Muscle layer of colon (tissue), 2 donors: ENCODE results near the gene THBD.
A peak's percentile ranks its signal among the peaks of the same experiment; 100 is the strongest.

Experiments used
- H3K27ac ChIP-seq: one replicate; pipeline ENCODE4 v1.7.0; 2013; ENCODE audit warnings: low read depth, mild to moderate bottlenecking, low read length, moderate library complexity
- H3K27me3 ChIP-seq, 2 donors: one replicate each; pipeline ENCODE4 v1.7.0; 2013; ENCODE audit warnings: low read length in 2 of 2, mild to moderate bottlenecking in 2 of 2; ENCODE audit not compliant: insufficient read depth in 2 of 2, control insufficient read depth in 1 of 2
- H3K36me3 ChIP-seq: one replicate; pipeline ENCODE4 v1.7.0; 2013; ENCODE audit warnings: mild to moderate bottlenecking, low read length; ENCODE audit not compliant: insufficient read depth
- H3K4me1 ChIP-seq: one replicate; pipeline ENCODE4 v1.7.0; 2013; ENCODE audit warnings: mild to moderate bottlenecking, low read length; ENCODE audit not compliant: insufficient read depth
- H3K4me3 ChIP-seq, 2 donors: one replicate each; pipeline ENCODE4 v1.7.0; 2013; ENCODE audit warnings: low read length in 2 of 2, low read depth in 1 of 2, mild to moderate bottlenecking in 1 of 2, moderate library complexity in 1 of 2
- H3K9ac ChIP-seq: one replicate; pipeline ENCODE4 v1.7.0; 2013; ENCODE audit warnings: low read length
- H3K9me3 ChIP-seq: one replicate; pipeline ENCODE4 v1.7.0; 2013; ENCODE audit warnings: mild to moderate bottlenecking, low read length
- donor health status: abdominal sarcoma.
- donor health status: Adenocarcinoma of cecum.

The THBD gene

DNA sequence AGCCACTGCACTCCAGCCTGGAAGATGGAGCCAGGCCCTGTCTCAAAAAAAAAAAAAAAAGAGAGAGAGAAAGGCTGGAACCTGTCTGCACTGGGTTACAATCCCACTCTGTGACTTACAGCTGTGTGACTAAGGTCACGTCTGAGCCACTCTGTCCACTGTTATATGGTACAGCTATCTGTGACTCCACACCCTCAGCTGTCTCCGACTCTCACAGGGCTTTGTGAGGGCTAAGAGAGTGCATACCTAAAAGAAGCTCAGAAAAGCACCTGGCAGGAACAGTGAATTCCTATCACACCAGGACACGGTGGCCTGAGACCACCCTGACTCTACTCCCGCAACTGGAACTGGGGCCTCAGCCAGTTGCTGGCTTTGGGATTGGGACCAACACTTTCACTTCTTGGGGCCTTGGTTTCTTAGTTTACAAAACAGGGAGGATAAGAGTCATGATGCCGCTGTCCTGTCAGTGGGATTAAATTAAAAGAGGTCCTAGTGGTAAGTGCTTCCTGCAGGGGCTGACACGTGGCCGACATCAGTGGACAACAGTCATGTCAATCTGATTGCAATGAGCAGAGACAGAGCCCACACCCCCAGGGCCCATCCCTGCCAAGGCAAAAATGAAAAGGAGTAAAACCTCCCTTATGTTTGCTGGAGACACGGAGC, 42.4 kb upstream of the THBD start:
- H3K27me3 ChIP-seq = no peaks in the 10 kb centered on the region
- H3K27ac ChIP-seq = no peak overlapping the region
- no peak overlapping the region for H3K4me3 ChIP-seq
- no peak overlapping the region for H3K9ac ChIP-seq
- H3K9me3 ChIP-seq = no peaks in the 10 kb centered on the region
- H3K4me1 ChIP-seq = peaks cover under 1% of the 10 kb centered on the region
- H3K36me3 ChIP-seq = no peaks in the 10 kb centered on the region

DNA sequence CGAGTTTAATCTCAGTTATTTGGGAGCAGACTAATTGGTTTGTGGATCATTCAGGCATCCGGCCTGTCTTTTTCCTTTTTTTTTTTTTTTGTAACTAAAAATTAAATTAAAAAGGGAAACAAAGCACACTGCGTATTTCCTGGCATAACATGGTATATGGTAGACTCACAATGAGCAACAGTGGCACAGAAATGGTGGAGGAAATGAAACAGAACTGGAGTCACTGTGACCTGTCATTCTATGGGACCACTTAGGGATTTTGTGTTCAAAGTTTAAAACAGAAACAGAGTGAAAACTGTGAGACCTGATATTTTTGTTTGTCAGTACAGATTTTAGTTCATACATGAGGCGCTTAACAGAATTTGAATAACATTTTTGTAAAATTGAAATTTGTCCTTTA, 41.4 kb upstream of the THBD start:
- no peaks in the 10 kb centered on the region for H3K27me3 ChIP-seq
- H3K36me3 ChIP-seq = no peaks in the 10 kb centered on the region
- peaks cover 7% of the 10 kb centered on the region for H3K4me1 ChIP-seq
- no peaks in the 10 kb centered on the region for H3K9me3 ChIP-seq
- H3K4me3 ChIP-seq = no peak overlapping the region
- no peak overlapping the region for H3K27ac ChIP-seq
- H3K9ac ChIP-seq = no peak overlapping the region

DNA sequence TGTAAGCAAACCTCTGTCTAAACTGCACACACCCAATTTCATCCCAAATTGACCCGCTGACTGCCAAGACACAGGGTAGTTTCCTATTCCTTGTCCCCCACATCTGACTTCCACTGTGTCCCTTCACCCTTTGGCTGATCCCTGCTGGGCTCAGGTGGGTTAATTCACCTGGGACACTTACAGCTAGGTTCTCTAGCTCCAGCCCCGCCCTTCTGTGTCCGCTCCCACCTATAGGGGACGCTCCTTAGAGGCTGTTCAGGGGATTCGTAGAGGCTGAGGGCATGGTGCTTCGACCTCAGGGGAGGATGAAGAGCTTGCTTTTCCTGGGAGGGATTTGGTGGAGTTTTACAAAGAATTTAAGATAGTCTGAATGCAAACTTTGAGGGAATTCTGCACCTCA, 40.7 kb upstream of the THBD start:
- H3K9ac ChIP-seq = no peak overlapping the region
- H3K27me3 ChIP-seq = no peaks in the 10 kb centered on the region
- H3K4me1 ChIP-seq = peaks cover 7% of the 10 kb centered on the region
- no peak overlapping the region for H3K4me3 ChIP-seq
- no peak overlapping the region for H3K27ac ChIP-seq
- H3K9me3 ChIP-seq = no peaks in the 10 kb centered on the region
- no peaks in the 10 kb centered on the region for H3K36me3 ChIP-seq

DNA sequence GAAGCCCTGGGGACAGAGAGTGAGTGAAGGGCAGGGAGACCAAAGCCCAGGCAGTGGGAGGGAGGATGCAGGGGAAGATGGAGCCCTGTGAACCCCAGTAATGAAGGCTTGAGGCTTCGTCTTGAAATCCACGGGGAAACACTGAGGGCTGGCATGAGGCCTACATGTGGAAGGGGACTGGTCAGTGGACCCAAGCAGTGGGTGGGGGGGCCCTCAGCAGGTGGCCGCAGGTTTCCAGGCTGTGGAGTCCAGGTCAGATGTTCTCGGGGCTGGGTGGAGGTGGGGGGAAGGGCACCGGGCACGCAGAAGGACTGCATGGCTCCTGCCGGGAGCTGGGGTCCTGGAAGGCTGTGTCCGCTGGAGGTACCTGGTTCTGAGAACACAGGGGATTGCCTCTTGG, 39.4 kb upstream of the THBD start:
- H3K4me1 ChIP-seq = peaks cover 7% of the 10 kb centered on the region

DNA sequence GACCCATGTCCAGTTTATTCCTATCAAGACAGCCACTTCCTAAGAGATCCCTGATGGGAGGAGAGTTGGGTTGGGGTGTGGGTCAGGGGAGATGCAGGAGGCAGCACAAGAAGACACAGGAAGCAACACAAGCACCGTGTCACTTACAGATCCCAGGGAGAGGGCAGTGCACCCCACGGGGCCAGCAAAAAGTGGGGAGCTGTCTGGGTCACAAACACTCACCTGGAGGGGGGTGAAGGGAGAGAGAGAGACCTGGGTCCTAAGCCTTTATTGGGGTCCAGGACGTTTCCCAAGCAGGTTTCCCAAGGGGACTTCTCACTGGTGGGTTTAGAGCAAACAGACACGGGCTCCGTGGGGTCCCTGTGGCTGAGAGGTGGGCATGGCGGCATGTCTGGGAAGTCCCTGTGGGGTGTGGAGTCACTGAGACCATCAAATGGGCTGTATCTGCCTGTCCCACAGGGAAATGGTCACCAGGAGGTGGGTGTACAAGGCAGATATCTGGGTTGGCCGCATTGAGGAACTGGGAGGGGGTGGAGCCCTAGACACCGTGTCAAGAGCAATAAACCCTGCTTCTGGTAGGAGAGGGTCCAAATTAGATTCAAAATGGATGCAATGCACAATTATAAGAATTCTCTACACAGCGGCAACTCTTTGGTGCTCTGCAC, 38.2 kb upstream of the THBD start:
- H3K27ac ChIP-seq = no peak overlapping the region
- H3K9ac ChIP-seq = no peak overlapping the region
- no peaks in the 10 kb centered on the region for H3K9me3 ChIP-seq
- H3K4me3 ChIP-seq = no peak overlapping the region
- no peaks in the 10 kb centered on the region for H3K36me3 ChIP-seq
- H3K4me1 ChIP-seq = peaks cover 7% of the 10 kb centered on the region
- H3K27me3 ChIP-seq = no peaks in the 10 kb centered on the region

More for the DNA sequence above, 39.4 kb upstream of the THBD start:
- Histone ChIP-seq H3K4me3 (no peak overlapping the region), H3K36me3 (no peaks in the 10 kb centered on the region), H3K9ac (no peak overlapping the region), H3K27me3 (no peaks in the 10 kb centered on the region), H3K9me3 (no peaks in the 10 kb centered on the region), H3K27ac (no peak overlapping the region)

DNA sequence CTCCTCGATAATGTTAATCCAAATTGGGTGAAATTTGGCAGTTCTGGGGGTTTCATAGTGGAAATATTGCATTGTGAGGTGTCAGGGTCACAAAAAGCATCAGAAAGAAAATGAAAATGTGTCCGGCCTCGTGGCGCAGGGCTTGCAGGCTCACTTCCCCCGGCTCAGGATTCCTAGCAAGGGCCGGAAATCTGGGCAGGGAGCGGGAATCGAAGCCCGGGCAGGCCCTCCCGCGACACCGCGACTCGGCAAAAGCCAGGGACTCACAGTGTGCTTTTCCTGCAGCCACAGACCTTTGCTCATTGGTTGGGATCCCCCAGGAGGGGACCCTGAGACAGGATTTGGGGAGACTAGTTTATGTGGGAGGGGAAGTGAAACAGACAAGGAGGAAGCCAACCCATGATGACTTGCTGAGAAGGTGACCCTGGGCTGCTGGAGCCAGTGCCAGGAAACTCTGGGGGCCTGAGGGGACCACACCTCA, 37.5 kb upstream of the THBD start:
- no peak overlapping the region for H3K9ac ChIP-seq
- H3K27ac ChIP-seq = peak overlapping the region; percentile 21
- H3K27me3 ChIP-seq = no peaks in the 10 kb centered on the region
- no peak overlapping the region for H3K4me3 ChIP-seq
- no peaks in the 10 kb centered on the region for H3K36me3 ChIP-seq
- H3K9me3 ChIP-seq = no peaks in the 10 kb centered on the region
- peaks cover 7% of the 10 kb centered on the region for H3K4me1 ChIP-seq

DNA sequence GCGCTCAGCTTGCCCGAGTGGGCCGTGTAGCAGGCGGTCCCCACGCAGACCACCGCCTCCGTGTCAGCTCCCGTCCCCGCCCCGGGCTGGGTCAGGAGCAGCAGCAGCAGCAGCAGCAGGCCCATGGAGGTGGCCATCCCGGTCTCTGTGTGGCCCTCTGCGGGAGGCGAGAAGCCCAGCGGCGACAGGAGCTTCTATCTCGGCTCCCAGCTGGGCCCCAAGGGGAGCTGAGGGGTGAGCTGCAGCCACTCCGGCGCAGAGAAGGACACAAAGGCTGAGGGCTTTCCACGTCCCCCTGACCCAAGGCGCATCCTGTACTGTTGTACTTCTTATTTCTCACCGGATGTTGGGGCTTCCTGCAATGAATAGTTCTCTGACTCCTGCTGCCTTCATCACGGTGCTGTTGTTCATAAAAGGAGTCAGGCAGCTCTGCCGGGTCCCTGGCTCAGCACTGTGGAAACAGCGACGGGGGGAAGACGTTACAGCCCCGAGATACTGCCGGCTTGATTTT, 36.6 kb upstream of the THBD start, which contains the start of gene CD93:
CD93 (minus strand) TSS at position 269 of the 511 bp plus-strand sequence; CDS start at position 137, 132 bp downstream.
- Histone ChIP-seq H3K36me3 (no peaks in the 10 kb centered on the region), H3K27ac (peak within 1 kb of the TSS; percentile 21), H3K9ac (no peak within 1 kb of the TSS), H3K4me3 (no peak within 1 kb of the TSS), H3K9me3 (no peaks in the 10 kb centered on the region), H3K27me3 (no peaks in the 10 kb centered on the region), H3K4me1 (peaks cover 7% of the 10 kb centered on the region)

DNA sequence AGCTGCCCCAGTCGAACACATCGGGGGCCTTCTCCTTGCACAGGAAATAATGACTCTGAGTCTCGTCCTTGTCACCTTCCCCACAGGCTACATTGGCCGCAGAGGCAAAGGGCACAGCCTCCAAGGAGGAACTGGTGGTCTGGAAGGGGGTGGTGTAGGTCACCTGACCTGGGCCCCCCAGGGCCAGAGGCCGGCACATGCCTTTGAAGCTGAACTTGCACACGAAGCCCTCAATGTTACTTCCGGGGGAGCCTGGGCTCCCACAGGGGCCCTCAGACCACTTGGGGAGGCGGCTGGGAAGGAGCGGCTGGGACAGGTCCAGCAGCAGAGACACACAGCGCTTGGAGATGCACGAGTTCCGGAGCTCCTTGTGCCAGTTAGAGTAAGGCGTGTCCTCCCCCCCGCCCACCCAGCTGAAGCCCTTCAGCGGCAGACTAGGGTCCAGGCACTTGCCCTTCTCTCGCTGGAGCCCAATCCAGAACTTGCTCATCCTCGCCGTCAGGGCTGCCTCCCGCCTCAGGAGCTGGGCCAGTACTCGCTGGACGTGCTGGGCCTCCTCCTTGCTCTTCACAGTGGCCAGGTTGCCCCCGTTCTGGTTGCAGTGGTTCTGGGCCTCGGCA, 36.1 kb upstream of the THBD start:
- no peak overlapping the region for H3K9ac ChIP-seq
- H3K4me3 ChIP-seq = no peak overlapping the region
- no peaks in the 10 kb centered on the region for H3K36me3 ChIP-seq
- no peaks in the 10 kb centered on the region for H3K27me3 ChIP-seq
- no peak overlapping the region for H3K27ac ChIP-seq
- no peaks in the 10 kb centered on the region for H3K9me3 ChIP-seq
- H3K4me1 ChIP-seq = peaks cover 7% of the 10 kb centered on the region

DNA sequence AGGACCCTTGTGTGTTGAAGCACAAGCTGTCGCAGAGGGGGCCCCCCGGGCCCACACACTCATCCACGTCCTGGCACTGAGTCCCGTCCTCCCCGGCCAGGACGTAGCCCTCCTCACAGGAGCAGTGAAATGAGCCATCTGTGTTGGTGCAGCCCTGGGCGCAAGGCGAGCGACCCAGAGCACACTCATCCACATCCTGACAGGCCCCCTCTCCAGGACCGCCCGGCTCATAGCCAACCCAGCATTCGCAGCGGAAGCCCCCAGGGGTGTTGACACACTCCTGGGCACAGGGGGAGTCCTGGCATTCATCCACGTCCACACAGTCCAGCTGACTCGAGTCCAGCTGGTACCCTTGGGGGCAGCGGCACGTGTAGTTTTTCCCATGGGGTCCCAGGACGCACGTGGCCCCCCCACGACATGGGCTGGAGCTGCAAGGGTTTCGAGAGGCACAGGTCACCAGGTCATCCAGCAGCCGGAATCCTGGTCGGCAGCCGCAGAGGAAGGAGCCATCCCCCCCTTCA, 35.4 kb upstream of the THBD start:
- Histone ChIP-seq H3K9ac (no peak overlapping the region), H3K36me3 (no peaks in the 10 kb centered on the region)

DNA sequence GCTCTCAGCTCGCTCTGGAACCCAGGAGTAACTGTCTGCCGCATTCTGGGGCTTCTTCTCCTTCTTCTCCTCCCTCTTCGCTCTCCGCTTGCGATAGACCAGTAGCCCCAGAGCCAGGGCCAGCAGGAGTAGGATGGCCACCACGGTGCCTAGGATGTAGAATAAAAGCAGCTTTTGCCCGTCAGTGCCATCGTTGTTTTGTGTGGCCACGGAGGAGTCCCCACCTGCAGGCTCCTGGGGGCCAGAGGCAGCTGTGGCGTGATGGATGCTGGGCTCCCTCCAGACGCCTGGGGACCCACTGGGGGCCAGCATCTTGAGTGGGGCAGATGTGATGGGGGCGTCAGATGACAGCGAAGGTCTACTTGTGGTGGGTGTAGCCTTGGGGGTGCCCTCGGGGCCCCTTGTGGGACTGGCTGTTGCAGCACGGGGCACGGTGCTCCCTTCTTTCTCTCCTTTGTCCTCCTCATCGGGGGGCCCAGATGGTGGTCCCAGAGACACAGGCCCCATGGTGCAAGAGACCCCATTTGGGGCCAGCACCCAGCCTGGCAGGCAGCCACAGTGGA, 34.9 kb upstream of the THBD start:
- Histone ChIP-seq H3K36me3 (no peaks in the 10 kb centered on the region), H3K27me3 (no peaks in the 10 kb centered on the region), H3K9me3 (no peaks in the 10 kb centered on the region), H3K9ac (no peak overlapping the region), H3K4me1 (peaks cover 7% of the 10 kb centered on the region), H3K27ac (no peak overlapping the region), H3K4me3 (no peak overlapping the region)

More for the DNA sequence above, 35.4 kb upstream of the THBD start:
- Histone ChIP-seq H3K27me3 (no peaks in the 10 kb centered on the region), H3K27ac (no peak overlapping the region), H3K4me1 (peaks cover 7% of the 10 kb centered on the region), H3K4me3 (no peak overlapping the region), H3K9me3 (no peaks in the 10 kb centered on the region)

DNA sequence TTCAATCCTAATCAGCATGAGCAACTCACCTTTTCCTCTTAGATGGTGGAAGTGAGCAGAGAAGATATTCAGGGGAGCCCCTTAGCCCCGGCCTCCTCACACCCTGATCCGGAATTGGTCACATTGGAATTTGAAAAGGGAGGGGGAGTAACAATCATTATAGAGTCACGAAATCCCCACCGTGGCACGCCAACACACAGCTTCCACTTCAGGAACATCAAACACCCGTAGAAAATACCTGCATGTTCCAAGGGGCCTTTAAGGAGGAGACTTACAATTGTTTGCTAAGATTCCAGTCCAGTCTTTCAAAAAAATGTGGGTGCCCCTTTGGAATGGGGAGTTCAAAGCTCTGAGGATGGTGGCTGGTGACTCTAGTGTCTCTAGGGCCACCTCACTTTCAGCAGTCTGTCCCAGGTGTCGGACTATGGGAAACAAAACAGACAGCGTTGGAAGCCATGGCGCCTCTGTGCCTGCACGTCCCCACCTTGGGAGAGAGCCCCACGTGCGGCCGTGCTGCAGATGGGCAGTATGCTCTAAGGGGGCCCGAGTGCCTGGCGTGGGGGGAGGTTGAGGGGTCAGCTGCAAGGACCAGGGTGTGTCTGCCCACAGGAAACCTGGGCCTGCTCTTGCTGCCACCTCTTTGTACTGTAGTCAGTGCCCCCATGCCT, 34.2 kb upstream of the THBD start:
- H3K9me3 ChIP-seq = no peaks in the 10 kb centered on the region
- no peaks in the 10 kb centered on the region for H3K27me3 ChIP-seq
- H3K4me3 ChIP-seq = no peak overlapping the region
- peaks cover 7% of the 10 kb centered on the region for H3K4me1 ChIP-seq
- H3K36me3 ChIP-seq = no peaks in the 10 kb centered on the region
- no peak overlapping the region for H3K27ac ChIP-seq
- H3K9ac ChIP-seq = no peak overlapping the region
